HG03521 (cell line): ENCODE data around the gene KLRF1.
A peak's percentile ranks its signal among the peaks of the same experiment; 100 is the strongest.

Source experiments
- ATAC-seq: cut with Tn5 transposase; IDR thresholded peaks from one replicate; pipeline ENCODE4 v1.9.1; 2021; ENCODE audit warnings: mild to moderate bottlenecking, moderate library complexity; ENCODE audit not compliant: unreplicated experiment

KLRF1 gene, protein sequence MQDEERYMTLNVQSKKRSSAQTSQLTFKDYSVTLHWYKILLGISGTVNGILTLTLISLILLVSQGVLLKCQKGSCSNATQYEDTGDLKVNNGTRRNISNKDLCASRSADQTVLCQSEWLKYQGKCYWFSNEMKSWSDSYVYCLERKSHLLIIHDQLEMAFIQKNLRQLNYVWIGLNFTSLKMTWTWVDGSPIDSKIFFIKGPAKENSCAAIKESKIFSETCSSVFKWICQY

GRCh38 chr12:9827209-9827888 is at the start of gene KLRF1:
Gene KLRF1 (plus strand): TSS chr12:9827481. CDS start chr12:9827545, 64 bp downstream.
- ATAC-seq: no peak

DNA sequence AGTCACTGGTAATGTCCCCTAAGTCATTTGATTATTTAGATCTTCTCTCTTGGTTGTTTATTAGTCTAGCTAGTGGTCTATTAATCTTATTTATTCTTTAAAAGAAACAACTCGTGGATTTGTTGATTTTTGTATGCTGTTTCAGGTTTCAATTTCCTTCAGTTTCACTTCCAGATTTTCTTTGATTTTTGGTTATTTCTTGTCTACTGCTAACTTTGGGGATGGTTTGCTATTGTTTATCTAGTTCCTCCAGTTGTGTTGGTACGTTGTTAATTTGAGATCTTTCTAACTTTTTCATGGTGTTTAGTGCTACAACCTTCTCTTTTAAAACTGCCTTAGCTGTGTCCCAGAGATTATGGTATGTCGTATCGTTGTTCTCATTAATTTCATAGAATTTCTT is 48.1 kb upstream of the KLRF1 start:
- no peak for ATAC-seq

DNA sequence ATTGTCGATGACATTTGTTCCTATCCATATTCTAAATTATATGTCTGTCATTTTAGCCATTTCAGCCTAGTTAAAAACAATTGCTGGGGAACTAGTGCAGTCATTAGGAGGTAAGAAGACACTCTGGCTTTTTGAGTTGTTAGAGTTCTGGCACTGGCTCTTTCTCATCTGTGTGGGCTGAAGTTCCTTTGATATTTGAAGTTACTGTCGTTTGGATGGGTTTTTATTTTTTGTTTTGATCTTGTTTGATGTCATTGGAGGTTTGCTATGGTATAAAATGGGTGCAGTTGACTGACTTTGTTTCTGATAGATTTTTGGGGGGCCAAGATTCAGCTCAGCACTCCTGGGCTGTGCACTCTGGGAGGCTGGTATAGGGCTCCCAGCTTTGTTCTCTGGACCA is 45.9 kb upstream of the KLRF1 start:
- ATAC-seq: no peak

GRCh38 chr12:9782547-9783382 is 44.5 kb upstream of the KLRF1 start:
- no peak for ATAC-seq

DNA sequence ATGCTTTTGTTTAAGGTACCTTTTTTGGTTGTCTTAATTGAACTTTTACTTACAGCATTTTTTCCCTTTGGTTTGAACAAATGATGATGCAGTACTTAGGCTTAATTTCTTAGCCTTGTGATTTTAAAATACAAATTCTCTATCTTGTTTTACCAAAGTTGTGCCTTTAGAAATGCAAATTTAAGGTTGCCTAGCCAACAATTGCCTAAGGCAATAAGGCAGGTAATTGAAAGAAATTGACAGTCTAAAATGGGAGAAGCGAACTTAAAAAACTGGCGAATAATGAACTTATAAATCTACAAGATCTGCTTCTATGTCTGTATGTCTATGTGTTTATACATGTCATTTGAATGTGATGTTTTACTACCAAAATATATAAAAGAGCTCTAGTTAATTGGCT is 43.0 kb upstream of the KLRF1 start:
- no peak for ATAC-seq

DNA sequence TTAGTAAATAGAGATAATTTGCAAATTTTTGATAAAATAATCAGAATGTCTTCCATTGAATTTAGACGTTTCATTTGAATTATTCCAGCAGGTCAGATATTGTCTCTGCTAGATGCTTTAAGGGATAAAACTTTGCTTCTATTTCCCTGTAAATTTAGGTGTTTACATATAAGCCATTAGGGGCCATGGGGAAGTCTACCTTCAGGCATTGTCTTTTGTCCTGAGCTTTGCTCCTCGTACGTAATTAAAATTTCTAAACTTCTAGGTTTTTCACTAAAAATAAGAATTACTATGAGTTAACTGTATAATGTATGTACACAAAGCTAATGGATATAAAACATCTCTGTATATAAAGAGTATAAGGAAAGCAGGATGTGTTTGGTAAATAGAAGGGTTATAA is 42.5 kb upstream of the KLRF1 start:
- ATAC-seq: no peak

GRCh38 chr12:9786726-9787717 is 40.3 kb upstream of the KLRF1 start:
- no peak for ATAC-seq

- no peak for ATAC-seq
Measured at GRCh38 chr12:9792185-9792900, 34.9 kb upstream of the KLRF1 start.

DNA sequence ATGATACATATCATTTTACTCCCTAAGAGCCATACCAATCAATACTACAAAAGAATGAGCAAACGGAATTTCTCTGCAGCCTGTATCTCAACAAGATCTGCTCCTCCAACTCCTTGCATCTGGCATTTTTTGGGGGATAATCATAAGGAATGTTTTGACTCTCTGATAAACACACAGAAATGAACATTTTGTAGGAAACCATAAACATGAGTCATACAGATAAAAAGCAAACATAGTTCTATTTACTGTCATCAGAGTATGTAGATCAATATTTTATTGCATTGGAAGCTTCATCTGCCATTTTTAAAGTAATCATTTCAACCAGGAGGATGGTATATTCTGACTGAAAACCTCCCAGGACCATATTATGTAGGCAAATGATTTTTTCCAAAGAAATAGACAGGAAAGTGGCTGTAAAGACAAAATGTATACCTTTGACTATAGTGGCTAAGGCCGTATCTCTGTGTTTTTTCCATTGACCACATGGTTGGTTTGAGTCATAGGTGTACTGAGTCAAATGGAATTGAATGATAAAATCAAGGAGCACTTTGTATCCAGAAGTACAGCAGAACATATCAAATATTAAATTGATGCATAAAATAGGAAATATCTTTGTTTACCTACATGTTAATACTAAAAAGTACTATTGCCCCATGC is 34.2 kb upstream of the KLRF1 start:
- ATAC-seq: no peak

GRCh38 chr12:9793779-9794395 is 33.4 kb upstream of the KLRF1 start:
- ATAC-seq: no peak

GRCh38 chr12:9794484-9795093 is 32.7 kb upstream of the KLRF1 start:
- ATAC-seq: no peak

GRCh38 chr12:9795945-9796344 is 31.3 kb upstream of the KLRF1 start:
- ATAC-seq: no peak

GRCh38 chr12:9796346-9796745 is 30.9 kb upstream of the KLRF1 start:
- ATAC-seq: no peak

DNA sequence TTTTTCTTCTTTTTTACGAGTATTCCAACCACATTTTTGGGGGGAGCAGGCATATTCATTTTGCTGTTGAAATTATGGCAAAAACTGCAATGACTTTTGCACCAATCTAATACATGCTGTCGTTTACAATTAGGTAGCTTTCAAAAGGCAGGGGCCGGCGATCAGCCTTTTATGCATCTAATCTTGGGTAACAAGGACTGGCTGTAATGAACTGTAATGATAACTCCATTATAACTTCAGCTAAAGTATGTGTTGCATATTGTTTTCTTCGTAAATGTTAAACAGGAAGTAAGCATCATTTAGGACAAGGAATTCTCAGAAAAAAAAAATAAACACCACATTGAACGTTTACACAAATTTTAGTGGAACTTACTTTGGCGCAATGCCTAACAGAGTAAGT is 30.3 kb upstream of the KLRF1 start:
- ATAC-seq: no peak

DNA sequence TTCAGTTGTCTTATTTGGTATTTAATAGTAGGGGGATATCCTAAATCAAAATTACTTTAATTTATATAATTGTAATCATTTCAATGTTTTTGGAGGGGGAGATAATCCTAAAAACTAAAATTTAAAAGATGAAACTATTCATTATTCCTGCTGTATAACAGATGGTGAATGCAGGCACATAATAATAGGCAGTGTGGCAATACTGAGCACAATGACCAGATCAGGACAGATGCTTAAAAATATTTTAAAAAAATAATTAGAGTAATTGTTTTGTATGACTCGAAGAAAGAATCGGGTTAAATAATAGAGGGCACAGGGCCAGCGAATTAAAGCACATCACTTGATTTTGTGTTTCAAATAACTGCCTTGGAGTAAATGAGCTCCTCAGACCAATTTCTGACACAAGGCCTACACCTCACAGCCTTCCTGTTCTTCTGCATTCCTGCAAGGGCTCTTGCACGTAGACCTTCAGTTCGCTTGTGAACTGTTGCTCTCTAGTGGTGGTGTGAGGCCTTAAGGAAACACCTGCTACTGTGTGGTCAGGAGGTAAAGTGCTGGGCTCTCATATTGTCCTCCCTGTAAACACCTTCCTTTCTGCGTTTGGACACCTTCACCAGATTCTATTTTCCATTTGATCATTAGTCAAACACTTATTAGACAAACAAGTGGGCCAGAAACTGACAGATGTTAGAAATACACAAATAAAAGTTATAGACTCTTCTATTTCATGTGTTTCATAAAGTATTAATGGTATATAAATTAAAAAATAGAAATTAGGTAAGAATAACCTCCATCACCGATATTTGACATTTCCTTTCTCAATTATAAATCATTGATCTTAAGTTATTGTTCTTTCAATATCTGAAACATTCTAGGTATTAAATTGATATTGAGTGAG is 29.3 kb upstream of the KLRF1 start:
- peak; percentile 85 for ATAC-seq

DNA sequence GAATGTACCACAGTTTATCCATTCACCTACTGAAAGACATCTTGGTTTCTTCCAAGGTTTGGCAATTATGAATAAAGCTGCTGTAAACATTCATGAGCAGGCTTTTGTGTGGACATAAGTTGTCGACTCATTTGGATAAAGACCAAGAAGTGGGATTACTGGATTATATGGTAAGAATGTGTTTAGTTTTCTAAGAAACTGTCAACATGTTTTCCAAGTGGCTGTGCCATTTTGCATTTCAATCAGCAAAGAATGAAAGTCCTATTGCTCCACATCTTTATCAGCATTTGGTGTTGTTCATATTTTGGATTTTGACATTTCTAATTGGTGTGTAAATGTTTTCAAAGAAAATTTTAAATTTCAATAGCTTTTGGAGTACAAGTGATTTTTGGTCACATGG is 27.3 kb upstream of the KLRF1 start:
- no peak for ATAC-seq

- no peak for ATAC-seq
Measured at GRCh38 chr12:9805883-9806282, 21.4 kb upstream of the KLRF1 start.

GRCh38 chr12:9806714-9807113 is 20.6 kb upstream of the KLRF1 start:
- ATAC-seq: no peak
